Suprapubic skin (tissue), 3 donors: ENCODE results near the gene SLC22A6.

ENCODE experiments used
- EP300 ChIP-seq: sonication (generic); formaldehyde crosslinking; IDR thresholded peaks from one replicate; pipeline ENCODE4 v1.6.1; 2017; ENCODE audit warnings: antibody characterized with exemption
- TF ChIP-seq, protein P1 (sequence below), 2 donors: fragments of 200-600 bp in 1 of 2; fragments of 450-650 bp in 1 of 2; sonication (generic) in 1 of 2; IDR thresholded peaks; one replicate each; pipeline ENCODE4 v1.5.1; 2016 to 2019; ENCODE audit warnings: antibody characterized with exemption in 2 of 2, mild to moderate bottlenecking in 1 of 2, moderate library complexity in 1 of 2

DNA sequence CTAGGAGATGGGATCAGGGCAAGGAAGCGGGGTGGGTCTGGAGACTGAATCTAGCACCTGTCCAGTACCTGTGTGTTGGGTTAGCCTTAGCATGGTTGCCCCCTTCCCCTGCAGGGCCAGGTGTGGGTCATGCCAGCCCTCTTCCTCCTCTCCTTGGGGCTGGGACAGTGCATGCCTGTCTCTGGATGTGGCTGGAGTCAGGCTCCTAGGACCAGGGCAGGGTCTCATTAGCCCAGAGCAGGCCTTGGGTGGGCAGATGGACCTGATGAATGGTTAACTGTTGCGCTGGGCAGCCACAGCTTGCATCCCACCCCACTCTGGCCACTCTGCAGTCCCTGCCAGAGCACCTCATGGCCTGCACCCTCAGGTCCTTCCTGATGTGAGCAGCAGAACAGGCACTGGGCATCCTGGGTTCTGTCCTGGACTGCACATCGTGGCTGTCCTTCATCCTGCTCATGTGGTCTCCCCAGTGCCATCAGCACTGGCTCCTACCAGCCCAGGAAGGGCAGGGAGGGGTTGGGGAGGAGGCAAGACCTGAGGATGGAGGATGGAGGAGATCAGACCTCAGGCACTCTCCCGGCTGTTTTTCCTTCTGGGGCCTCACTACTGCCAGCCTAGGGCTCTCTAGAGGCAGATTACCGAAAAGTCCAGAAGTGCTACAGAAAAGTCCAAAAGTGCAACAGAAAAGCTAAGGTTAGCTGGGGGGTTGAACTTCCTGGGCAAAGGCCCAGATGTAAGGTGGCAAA, 50.8 kb downstream of the SLC22A6 start:
- TF ChIP-seq, protein P1, sequence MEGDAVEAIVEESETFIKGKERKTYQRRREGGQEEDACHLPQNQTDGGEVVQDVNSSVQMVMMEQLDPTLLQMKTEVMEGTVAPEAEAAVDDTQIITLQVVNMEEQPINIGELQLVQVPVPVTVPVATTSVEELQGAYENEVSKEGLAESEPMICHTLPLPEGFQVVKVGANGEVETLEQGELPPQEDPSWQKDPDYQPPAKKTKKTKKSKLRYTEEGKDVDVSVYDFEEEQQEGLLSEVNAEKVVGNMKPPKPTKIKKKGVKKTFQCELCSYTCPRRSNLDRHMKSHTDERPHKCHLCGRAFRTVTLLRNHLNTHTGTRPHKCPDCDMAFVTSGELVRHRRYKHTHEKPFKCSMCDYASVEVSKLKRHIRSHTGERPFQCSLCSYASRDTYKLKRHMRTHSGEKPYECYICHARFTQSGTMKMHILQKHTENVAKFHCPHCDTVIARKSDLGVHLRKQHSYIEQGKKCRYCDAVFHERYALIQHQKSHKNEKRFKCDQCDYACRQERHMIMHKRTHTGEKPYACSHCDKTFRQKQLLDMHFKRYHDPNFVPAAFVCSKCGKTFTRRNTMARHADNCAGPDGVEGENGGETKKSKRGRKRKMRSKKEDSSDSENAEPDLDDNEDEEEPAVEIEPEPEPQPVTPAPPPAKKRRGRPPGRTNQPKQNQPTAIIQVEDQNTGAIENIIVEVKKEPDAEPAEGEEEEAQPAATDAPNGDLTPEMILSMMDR (IDR thresholded peaks at IDR 0.05) = no peak
- TF ChIP-seq EP300 = no peak
